ENCODE measurements around the gene LIMCH1.
"Not testable (repeated sequence)": the region's sequence is repeated elsewhere in the genome, so short reads cannot be mapped to it uniquely, and the experiment has no call there.

Gene LIMCH1, protein sequence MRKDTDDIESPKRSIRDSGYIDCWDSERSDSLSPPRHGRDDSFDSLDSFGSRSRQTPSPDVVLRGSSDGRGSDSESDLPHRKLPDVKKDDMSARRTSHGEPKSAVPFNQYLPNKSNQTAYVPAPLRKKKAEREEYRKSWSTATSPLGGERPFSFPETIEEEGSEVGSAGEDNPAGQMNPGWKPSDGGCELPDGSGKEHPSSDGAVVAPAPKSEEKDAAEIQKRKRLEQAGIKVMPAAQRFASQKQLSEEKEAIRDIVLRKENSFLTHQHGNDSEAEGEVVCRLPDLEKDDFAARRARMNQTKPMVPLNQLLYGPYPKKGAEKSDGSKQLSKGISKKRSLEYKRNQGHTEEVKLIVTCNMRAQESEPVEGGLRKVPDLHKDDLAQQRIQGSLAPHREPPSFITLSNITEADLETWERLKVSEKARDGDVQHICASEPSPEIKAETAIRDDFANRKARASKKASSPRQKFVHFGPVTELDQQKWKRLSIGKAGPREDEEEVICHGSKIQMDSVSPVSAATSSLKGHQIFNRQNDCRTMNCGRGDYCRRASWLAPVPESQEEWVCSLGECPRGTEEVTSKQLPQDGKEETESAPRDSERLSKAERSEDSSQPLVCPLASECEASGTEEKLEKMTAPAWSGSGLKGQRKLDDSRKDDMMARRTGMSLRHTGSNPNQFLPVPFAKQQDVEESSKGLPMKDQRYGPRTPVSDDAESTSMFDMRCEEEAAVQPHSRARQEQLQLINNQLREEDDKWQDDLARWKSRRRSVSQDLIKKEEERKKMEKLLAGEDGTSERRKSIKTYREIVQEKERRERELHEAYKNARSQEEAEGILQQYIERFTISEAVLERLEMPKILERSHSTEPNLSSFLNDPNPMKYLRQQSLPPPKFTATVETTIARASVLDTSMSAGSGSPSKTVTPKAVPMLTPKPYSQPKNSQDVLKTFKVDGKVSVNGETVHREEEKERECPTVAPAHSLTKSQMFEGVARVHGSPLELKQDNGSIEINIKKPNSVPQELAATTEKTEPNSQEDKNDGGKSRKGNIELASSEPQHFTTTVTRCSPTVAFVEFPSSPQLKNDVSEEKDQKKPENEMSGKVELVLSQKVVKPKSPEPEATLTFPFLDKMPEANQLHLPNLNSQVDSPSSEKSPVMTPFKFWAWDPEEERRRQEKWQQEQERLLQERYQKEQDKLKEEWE (N-terminal part only)
- long read RNA-seq, donor 1, full-length matches to known transcripts, result 2 of 2 reads
- long read RNA-seq, donor 1, partial matches to known transcripts, result 0 of 2 reads
- long read RNA-seq, donor 1, other reads (novel, unspliced or antisense), result 0 of 2 reads
- long read RNA-seq, donor 2, full-length matches to known transcripts, result 3 of 3 reads
- long read RNA-seq, donor 2, partial matches to known transcripts, result 0 of 3 reads
- long read RNA-seq, donor 2, other reads (novel, unspliced or antisense), result 0 of 3 reads
- long read RNA-seq, donor 3, result 0 reads
- long read RNA-seq, donor 4, partial matches to known transcripts, result 0 of 1 reads
- long read RNA-seq, donor 4, other reads (novel, unspliced or antisense), result 0 of 1 reads
- long read RNA-seq, donor 5, full-length matches to known transcripts, result 4 of 4 reads
- long read RNA-seq, donor 5, partial matches to known transcripts, result 0 of 4 reads
- long read RNA-seq, donor 5, other reads (novel, unspliced or antisense), result 0 of 4 reads
- long read RNA-seq, donor 6, full-length matches to known transcripts, result 2 of 17 reads
- long read RNA-seq, donor 6, partial matches to known transcripts, result 15 of 17 reads
- long read RNA-seq, donor 6, other reads (novel, unspliced or antisense), result 0 of 17 reads
- long read RNA-seq, donor 7, partial matches to known transcripts, result 12 of 12 reads
- long read RNA-seq, donor 7, other reads (novel, unspliced or antisense), result 0 of 12 reads
- long read RNA-seq, donor 8, full-length matches to known transcripts, result 2 of 2 reads
- long read RNA-seq, donor 8, partial matches to known transcripts, result 0 of 2 reads
- long read RNA-seq, donor 8, other reads (novel, unspliced or antisense), result 0 of 2 reads

DNA sequence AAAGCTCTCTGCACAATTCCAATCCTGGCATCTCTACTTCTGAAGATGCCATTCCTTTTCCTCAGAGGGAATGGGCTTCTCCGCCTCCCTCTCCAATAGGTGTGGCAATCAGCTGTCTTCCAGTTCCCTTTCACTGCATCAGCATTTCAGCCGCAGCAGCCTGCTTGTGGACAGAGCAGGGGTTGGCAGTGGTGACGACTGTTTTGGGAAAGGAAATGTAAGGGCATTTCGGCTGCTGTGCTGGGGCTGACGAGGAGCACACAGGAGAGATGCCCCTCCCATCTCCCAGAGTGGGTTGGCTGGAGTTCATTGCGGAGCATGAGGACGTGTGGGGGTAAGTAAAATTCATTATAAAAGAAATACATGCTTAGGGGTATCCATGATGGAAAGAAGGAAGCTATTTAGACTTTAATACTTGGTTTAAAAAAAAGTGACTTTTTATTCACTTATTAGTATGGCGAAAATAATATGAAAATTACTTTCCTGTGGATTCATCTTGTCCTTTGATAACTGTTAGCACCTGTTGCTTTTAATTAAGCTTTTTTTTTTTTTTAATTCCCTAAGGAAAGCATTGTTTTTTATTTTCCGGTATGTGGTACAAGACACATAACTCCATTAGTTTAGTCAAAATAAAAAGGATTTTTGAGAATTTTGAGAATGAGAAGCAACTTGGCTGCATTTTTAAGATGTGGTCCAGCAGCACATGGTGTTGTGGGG lies at the start of gene LIMCH1:
TSS of gene LIMCH1 (plus strand) at position 141 of the 717 bp plus-strand sequence. CDS start 67,839 bp downstream, outside the sequence.
- DNase-seq, result no peak

DNA sequence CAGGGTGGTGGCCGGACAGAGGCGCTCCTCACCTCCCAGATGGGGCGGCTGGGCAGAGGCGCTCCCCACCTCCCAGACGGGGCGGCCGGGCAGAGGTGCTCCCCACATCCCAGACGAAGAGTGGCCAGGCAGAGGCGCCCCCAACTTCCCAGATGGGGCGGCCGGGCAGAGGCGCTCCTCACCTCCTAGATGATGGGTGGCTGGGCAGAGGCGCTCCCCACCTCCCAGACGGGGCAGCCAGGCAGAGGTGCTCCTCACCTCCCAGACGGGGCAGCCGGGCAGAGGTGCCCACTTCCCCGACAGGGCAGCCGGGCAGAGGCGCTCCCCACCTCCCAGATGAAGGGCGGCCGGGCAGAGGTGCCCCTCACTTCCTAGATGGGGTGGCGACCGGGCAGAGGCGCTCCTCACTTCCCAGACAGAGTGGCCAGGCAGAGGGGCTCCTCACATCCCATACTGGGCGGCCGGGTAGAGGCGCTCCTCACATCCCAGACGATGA lies 46.8 kb upstream of the LIMCH1 start:
- DNase-seq, result not testable (repeated sequence)

DNA sequence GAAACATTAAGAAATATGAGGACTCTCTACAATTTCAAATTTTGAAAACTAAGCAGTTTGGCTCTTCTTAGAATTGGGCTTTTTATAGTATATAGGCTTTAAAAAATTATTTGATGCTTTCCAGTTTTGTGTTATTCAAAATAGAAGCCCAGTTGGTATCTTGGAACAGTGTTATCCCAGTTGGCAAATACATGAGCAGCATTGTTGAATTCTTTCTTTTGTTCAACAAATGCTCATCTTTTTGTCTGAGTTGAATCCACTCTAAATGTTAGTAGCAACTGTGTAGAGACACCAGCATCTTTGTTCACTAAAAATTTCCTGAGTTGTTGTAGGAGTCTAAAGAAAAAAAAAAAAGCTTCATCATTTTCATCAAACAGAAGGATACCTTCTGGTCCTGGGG lies 41.0 kb upstream of the LIMCH1 start:
- DNase-seq, result no peak

DNA sequence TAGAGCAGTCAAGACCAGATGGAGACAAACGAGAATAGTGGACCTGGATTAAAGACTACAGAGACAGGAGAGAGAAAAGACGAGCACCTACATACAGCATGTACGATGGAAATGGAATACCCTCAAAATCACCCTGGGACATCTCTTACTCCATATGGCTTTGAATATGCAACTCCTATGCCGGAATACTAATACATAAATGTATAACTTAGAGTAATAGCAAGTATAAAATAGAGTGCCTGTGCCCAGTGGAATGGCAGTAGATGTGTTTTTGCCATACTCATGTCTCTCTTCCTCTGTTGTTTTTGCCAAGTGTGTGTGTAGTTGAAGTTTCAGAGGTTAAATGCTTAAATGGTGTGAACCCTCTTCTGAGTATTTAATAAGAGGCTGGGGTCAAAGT lies 39.8 kb upstream of the LIMCH1 start:
- no peak for DNase-seq

DNA sequence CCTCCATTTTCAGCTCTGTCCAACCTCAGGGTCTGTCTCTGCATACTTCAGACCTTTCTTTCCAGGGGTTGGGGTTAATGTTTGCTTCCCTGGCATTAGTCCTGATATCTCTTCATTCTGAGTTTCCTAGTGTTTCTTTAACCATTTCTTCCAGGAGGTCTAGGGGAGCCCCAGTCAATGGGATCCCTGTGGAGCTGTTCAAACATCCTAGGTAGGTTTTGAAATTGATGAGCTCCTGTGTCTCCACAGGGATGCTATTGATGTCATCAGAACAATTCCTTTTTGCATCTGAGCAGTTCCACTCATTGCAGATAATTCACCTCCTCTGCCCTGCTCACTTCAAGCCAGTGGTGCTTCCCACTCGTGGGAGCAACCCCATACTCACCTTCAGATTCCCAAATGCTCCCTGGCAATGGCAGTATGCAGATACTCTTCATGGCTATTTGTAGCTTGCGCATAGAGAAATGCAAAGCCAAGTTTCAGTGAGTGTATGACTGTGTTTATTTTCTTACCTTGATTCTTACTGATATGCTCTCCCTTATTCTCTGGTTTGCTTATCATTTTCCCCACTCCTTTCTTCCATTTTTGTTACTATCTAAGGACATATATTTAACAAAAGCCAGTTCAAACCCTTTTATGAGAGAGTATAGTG lies 33.7 kb upstream of the LIMCH1 start:
- no peak for DNase-seq

DNA sequence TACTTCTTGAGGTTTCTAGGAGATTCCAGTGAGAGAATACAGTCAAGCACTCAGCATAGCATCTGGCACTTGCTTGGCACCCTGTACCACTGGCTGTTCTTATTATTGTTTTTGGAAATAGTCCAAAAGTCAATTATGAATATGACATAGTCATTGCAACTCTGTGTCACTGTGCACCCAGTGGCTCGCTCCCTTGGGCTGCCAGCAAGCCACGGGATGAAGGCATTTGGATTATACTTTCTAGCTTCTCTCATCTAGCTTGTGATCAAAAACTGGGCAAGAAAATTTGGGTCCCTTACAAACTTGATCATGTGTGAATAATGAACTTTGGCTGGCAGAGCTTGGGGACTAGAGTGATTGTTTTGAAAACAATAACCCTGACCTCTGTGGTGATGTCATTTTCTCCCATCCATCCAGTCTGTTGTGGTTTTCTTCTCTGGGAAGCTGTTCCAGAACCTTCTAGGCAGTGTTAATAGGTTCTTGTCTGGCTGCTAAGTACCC lies 32.7 kb upstream of the LIMCH1 start:
- DNase-seq, result no peak

DNA sequence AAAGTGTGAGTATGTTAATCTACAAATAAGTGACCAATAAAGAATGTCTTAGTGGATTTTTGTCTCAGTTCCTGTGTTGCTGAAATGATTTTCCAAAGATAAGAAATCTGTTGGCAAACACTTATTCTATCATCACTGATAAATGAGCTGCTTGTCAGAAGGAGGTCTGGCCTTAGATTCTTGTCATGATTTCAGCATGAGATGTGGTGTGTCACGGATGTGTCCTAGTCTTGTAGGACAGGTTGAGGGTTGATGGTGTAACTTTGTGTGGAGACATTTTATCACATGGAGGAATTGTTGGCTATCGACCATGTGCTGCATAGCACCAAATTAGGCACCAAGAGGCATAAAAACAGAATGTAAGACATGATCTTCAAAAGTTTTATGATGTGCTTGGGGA lies 31.8 kb upstream of the LIMCH1 start:
- DNase-seq, result no peak

DNA sequence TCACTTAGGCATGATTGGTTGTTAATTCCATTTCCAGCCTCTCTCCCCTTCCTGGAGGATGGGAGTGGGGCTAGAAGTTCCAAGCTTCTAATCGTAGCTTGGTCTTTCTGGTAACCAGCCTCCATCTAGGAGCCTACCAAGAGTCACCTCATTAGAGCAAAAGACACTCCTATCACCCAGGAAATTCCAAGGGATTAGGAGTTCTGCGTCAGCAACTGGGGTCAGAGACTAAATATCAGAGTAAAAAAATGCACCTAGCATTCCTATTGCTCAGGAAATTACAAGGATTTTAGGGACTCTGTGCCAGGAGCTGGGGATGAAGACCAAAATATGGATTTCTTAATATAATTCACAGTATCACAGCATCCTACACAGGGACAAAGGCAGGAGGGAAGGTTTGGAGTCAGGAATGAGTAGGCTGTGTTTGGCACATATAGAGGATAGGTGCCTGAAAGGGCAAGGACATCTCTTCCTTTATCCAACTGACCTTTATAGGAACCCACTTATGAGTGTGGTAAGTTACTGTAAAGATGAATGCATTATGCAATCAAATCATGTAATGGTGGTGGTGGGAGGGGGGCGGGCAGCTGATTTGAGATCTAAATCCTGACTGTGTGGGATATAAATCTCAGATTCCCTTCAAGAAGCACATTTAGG lies 30.5 kb upstream of the LIMCH1 start:
- DNase-seq, result no peak

DNA sequence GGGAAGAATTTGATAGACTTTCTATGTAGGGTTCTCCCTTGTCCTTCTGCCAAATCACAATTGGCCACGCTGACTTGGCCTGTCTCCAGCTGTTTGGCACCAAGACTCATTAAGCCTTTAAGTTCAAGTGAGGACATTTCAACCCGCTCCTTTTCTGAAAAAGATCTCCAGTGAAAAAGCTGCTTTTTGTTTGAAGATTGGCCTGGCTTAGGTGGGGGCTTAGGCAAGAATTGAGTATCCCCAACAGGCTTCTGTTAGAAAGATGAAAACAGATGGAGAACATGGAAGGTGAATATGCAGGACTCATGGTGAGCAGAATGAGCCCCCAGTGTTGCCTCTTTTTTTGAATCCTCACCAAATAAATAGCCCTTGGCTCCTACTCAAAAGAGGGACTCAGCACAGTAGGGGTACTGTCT lies 28.5 kb upstream of the LIMCH1 start:
- DNase-seq, result no peak

DNA sequence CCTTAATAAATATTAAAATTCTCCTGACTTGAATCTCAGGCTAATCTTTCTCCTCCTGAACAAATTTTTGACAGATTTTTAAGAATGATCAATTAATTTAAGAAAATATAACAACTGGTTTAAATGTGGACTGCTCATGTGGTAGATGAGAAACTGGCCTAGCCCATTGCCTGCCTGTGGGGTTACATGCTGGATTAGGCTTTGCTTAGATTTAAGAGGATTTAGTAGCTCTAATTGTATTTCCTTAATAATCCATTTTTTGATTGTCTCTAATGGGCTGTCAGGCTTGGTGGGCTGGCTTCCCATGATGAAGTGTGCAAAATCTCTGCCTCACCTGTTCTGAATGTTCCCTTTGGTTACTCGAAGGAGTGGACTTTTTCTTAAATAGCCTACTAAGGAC lies 27.8 kb upstream of the LIMCH1 start:
- no peak for DNase-seq

DNA sequence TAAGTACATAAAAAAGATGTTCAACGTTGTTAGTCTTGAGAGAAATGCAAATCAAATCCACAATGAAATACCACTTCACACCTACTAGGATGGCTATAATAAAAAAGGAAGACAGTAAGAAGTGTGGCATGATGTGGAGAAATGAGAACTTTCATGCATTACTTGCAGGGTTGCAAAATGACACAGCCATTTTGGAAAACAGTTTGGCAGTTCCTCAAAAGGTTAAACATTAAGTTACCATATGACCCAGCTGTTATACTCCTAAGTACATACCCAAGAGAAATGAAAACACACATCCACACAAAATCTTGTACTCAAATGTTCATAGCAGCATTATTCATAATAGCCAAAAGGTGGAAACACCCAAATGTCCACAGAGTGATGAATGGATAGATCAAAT lies 25.8 kb upstream of the LIMCH1 start:
- DNase-seq, result no peak

DNA sequence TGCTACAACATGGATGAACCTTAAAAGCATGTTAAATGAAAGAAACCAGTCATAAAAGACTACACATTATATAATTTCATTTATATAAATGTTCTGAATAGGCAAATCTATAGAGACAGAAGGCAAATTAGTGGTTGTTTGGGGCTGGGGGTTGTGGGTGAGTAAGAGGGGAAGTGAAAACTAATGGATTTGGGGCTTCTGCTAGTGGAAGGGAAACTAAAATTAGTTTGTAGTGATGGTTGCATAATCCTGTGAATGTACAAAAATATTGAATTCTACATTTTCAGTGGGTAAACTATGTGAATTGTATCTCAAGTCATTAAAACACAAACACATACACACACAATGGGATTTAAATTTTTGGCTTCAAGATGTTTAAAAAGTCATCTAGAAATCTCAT lies 25.4 kb upstream of the LIMCH1 start:
- no peak for DNase-seq

DNA sequence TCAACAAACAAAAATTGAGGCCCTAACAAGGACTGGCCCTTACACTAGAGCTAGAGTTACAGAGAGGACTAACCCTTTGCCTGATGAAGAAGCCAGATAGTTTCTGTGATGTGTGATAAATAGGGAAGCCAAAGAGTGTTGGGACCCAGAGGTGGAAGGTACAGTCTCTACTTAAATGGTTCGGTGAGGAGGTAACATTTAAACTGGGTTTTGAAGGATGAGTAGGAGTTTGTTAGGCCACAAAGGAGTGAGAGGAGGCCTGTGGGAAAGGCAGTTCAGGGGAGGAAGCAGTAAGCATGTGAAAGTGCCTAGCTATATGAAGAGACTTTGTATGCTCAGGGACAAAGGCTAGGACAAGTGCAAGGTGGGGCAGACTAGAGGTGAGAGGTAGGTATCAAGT lies 23.8 kb upstream of the LIMCH1 start:
- no peak for DNase-seq

DNA sequence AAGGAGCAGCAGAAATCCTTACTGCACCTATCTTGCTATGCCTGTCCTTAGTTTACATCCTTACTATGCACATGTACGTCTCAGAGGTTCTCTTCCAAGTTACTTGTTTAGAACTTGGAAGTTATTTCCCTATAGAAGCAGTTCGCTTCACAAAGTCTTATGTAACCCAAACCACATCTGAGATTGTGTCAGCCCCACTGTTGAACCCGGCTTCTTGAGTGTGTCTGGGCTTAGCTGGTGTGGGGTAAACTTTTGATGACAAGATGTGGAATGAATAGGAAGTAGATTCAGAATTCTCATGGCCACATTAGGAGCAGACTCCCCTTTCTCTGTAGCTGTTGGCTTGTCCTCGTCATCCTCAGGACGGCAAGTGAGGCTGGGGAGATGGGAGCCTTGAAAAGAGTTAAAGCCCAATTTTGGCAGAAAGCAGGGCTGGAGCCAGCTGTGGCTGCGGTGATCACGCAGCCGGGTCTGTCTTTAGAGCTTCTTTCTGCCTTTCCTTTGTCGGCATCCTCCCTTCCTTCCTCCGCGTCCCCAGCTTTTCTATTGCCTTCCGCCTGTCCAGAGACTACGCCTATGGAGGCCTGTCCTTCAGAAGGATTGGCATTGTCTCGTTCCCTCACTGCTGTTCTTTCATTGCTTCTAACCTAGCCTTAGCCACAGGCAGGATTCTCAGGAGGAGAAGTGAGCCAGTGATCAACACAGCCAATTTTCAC lies 23.0 kb upstream of the LIMCH1 start:
- no peak for DNase-seq

DNA sequence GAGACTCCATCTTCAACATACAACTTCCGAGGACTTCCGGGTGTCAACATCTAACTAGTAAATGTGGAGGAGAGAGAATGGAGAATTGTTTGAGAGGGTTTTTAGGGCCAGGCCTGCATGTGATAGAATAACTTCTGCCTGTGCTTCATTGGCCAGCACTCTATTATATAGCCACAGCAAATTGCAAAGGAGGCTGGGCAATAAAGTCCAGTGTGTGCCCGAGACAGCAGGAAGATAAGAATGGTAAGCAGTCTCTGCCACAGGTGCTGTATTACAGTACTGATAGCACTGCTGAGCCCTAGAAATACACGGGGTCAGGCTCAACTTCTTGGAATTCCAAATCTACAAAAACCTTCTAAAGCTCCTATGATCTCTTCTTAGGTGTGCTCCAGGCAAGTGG lies 20.8 kb upstream of the LIMCH1 start:
- DNase-seq, result no peak

DNA sequence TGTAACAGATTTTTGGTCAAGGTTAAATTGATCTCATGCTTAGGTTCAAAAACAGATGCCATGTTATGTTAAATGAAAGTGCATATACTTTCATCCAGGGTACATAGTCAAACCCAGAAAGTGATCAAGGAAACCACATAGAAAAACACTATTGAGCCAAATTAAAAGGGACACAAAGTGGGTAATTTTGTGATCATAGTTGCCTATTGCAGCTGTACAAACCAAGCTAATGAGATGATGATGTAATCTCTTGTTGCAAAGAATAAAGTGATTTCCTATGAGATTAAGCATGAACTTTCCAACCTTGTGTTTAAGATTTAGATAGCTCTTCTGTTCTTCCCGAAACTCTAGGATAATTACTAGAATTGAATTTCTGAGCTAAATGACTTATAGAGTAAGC lies 20.2 kb upstream of the LIMCH1 start:
- no peak for DNase-seq

DNA sequence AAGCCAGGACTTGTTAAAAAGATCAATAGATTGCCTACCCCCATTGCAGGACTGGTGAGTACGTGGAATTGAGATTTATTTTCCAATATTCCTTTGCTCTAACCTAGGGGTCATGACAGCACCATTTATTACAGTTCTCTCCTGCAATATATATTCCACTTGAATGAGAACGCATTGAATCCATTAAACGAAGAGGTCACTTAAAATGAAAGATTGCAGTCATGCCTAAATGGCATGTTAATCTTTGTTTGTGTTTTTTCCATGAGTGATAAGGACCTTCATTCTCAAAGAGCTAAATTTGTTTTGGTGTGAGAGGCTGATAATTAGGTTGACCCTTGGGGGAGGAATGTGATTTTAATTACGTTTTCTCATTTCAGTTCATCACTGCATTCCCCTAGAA lies 13.5 kb upstream of the LIMCH1 start:
- DNase-seq, result no peak

DNA sequence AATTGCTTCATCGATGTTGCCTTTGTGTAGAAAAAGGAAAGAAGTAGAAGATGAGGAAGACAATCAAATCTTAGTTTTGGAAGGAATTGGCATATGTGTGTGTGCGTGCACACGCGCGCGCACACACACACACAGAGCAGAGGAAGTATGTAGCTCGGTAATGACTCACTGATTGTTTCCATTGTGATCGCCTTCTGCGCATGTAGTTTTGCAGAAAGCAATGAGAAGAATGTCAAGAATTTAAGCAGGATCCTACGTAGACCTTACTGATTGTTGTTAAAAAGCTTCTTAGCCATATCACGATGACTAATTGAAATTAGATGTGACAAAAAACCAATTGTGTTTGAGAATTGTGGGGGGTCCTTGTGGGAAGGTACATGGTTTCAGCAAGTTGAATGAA lies 12.8 kb upstream of the LIMCH1 start:
- DNase-seq, result no peak

Measured in right kidney (tissue), 9 donors.